ENCODE measurements around the gene SURF2.

DNA sequence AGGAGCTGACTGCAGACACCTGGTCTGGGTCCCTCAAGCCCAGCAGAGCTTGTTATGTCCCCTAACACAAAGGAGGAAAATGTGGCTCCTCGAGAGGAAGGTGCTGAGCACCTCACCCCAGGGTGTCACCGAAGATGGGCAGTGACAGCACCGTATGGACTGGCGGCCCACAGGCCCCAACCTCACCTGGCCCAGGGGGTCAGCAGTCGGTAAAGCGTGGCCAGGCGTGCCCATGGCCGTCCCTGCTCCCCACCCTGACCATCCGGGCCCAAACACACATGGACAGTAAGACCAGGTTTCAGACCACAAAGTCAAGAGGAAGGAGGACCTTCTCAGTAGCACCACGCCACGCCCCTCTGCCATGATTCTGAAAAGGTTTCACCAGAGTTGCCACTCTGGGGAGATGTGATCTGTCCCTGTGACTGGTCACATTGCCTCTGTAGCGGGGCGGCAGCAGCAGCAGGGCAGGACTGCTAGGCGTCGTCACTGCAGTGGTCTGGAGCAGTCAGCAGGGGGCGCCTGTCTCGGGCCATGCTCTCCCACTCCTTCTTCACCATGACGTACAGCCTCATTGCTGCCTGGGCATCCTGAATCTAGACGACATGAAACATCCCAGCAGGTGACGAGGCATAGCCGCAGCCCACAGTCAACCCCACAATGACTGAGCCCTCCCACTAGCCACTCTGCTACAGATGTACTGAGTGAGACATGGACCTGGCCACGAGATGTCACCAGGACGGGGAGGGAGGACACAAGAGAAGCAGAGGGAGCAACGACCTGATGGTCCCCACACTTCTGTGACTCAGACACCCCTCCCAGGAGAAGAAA, 50.3 kb downstream of the SURF2 start:
- peak; percentile 97 to 98 for TF ChIP-seq CTCF (IDR thresholded peaks at IDR 0.05; ENCODE audit: extremely low read depth in 1 of 2, insufficient read depth in 1 of 2, low read depth in 1 of 2, low read length in 2 of 2)
- TF ChIP-seq EZH2 (IDR thresholded peaks at IDR 0.05; ENCODE audit: borderline replicate concordance, low read depth, low read length, severe bottlenecking) = no peak
- no peak for TF ChIP-seq POLR2A (IDR thresholded peaks at IDR 0.05; ENCODE audit: low read depth, low read length)
- TF ChIP-seq POLR2AphosphoS5 (IDR thresholded peaks at IDR 0.05; ENCODE audit: insufficient read depth, low read depth, low read length) = no peak
- TF ChIP-seq MAX (IDR thresholded peaks at IDR 0.05; ENCODE audit: insufficient read depth, insufficient read length) = no peak
- TF ChIP-seq FOS (IDR thresholded peaks at IDR 0.05; ENCODE audit: borderline replicate concordance, insufficient read depth, low read length) = no peak
- TF ChIP-seq GATA2 (IDR thresholded peaks at IDR 0.05; ENCODE audit: insufficient read depth, insufficient read length, low read depth, low read length) = no peak
